HCT116 (cell line): Measurements from ENCODE around the gene SORBS1. TPM values are rescaled to one million over a fixed set of nuclear protein-coding genes. Genes with fewer than 3 reads are reported as not detected.

ENCODE experiments used
- ATAC-seq: fragments of 200-7000 bp; cut with Tn5 transposase; 2 replicates; pipeline ENCODE4 v1.9.1; 2020; ENCODE audit warnings: mild to moderate bottlenecking, moderate library complexity
- BruUV-seq: library from RNA; stranded (reverse); fragments of 400-500 nt; replicated peaks from 2 replicates; lab custom pipeline; 2021; lab: Mats Ljungman, UMichigan
- CTCF ChIA-PET: fragments of 300-600 bp; sonication (Branson Sonifier 250); formaldehyde crosslinking; loops from one replicate; lab custom pipeline; 2021; ENCODE audit warnings: antibody characterized with exemption; lab: Charles Lee
- POLR2A ChIA-PET: fragments of 300-600, 350-600 bp; sonication (Branson Sonifier 250); formaldehyde crosslinking; loops from one replicate; lab custom pipeline; 2021; ENCODE audit warnings: antibody characterized with exemption; lab: Charles Lee
- RAD21 ChIA-PET, 2 experiments: fragments of 300-600 bp; sonication (Branson Sonifier 250); formaldehyde crosslinking; loops; one replicate each; lab custom pipeline; 2023; ENCODE audit warnings: low total read pairs in 2 of 2; ENCODE audit not compliant: uncharacterized antibody in 2 of 2, unreplicated experiment in 2 of 2, low non-redundant PET in 1 of 2; lab: Charles Lee
- DNase-seq: peaks from one replicate; pipeline ENCODE4 v3.0.0-alpha.2; 2010; ENCODE audit warnings: low read depth, low spot score
- H2AFZ ChIP-seq: fragments of 200-600 bp; shearing (Covaris generic), sonication (generic); 2 replicates; pipeline ENCODE4 v1.6.1; 2017; ENCODE audit warnings: low read depth, mixed run types, mixed read lengths, antibody characterized with exemption, low read length; ENCODE audit not compliant: poor library complexity, severe bottlenecking
- H3K27ac ChIP-seq: 2 replicates; pipeline ENCODE4 v1.5.1; 2012; ENCODE audit warnings: low read depth, low read length
- H3K27me3 ChIP-seq: fragments of 200-600 bp; sonication (generic); 2 replicates; pipeline ENCODE4 v1.6.1; 2016; ENCODE audit warnings: mixed run types, low read length, mixed read lengths; ENCODE audit not compliant: insufficient read depth
- H3K36me3 ChIP-seq, 2 experiments: fragments of 200-500 bp in 1 of 2; fragments of 200-600 bp in 1 of 2; sonication (Bioruptor generic) in 1 of 2; sonication (generic) in 1 of 2; 2 replicates each; pipeline versions ENCODE4 v1.5.1 to v1.6.1; 2014 to 2016; ENCODE audit warnings: low read length in 2 of 2, inconsistent platforms in 1 of 2, mixed read lengths in 1 of 2, mixed run types in 1 of 2; ENCODE audit not compliant: insufficient read depth in 2 of 2, control insufficient read depth in 1 of 2
- H3K4me1 ChIP-seq, 2 experiments: fragments of 200-600 bp in 1 of 2; sonication (generic) in 1 of 2; 2 replicates each; pipeline versions ENCODE4 v1.5.1 to v1.6.1; 2012 to 2017; ENCODE audit warnings: low read length in 2 of 2, inconsistent platforms in 1 of 2, mild to moderate bottlenecking in 1 of 2, mixed read lengths in 1 of 2, mixed run types in 1 of 2, moderate library complexity in 1 of 2; ENCODE audit not compliant: insufficient read depth in 2 of 2, control insufficient read depth in 1 of 2
- H3K4me2 ChIP-seq: fragments of 200-600 bp; sonication (generic); 2 replicates; pipeline ENCODE4 v1.6.1; 2017; ENCODE audit warnings: mixed run types, low read length, mixed read lengths
- H3K4me3 ChIP-seq, 2 experiments: fragments of 200-600 bp in 1 of 2; sonication (generic) in 1 of 2; replicated peaks in 1 of 2; 2 replicates each; pipeline ENCODE4 v1.5.1; 2011 to 2016; ENCODE audit warnings: low read length in 2 of 2, control low read depth in 1 of 2, low read depth in 1 of 2, mild to moderate bottlenecking in 1 of 2, mixed read lengths in 1 of 2, mixed run types in 1 of 2
- H3K79me2 ChIP-seq: fragments of 200-600 bp; sonication (generic); 2 replicates; pipeline ENCODE4 v1.6.1; 2017; ENCODE audit warnings: mild to moderate bottlenecking, mixed run types, low read length, moderate library complexity, mixed read lengths; ENCODE audit not compliant: insufficient read depth
- H3K9ac ChIP-seq: fragments of 200-600 bp; sonication (generic); 2 replicates; pipeline ENCODE4 v1.6.1; 2016; ENCODE audit warnings: low read length, mixed read lengths
- H3K9me2 ChIP-seq: fragments of 200-600 bp; sonication (generic), shearing (Covaris generic); 2 replicates; pipeline ENCODE4 v1.6.1; 2017; ENCODE audit warnings: mixed run types, mild to moderate bottlenecking, moderate library complexity; ENCODE audit not compliant: insufficient read depth
- H3K9me3 ChIP-seq, 2 experiments: fragments of 200-500 bp in 1 of 2; fragments of 200-600 bp in 1 of 2; sonication (Bioruptor generic) in 1 of 2; sonication (generic) in 1 of 2; 2 replicates each; pipeline ENCODE4 v1.6.1; 2014 to 2017; ENCODE audit warnings: low read length in 2 of 2, mixed read lengths in 2 of 2, inconsistent platforms in 1 of 2, low read depth in 1 of 2, mild to moderate bottlenecking in 1 of 2, mixed run types in 1 of 2, moderate library complexity in 1 of 2; ENCODE audit not compliant: control insufficient read depth in 1 of 2, insufficient read depth in 1 of 2
- H4K20me1 ChIP-seq: fragments of 200-600 bp; sonication (generic), shearing (Covaris generic); 2 replicates; pipeline ENCODE4 v1.6.1; 2017; ENCODE audit warnings: mixed run types, mild to moderate bottlenecking, moderate library complexity; ENCODE audit not compliant: insufficient read depth
- ATF3 ChIP-seq: IDR thresholded peaks from 2 replicates; pipeline ENCODE4 v1.6.1; 2012
- CEBPB ChIP-seq: IDR thresholded peaks from 2 replicates; pipeline ENCODE4 v1.6.1; 2012; ENCODE audit warnings: low read depth
- CTCF ChIP-seq, 3 experiments: fragments of 200-600 bp in 1 of 3; sonication (generic) in 1 of 3; IDR thresholded peaks in 2 of 3; conservative IDR thresholded peaks in 1 of 3; 2 replicates each; pipeline ENCODE4 v1.5.1; 2012 to 2017; ENCODE audit warnings: low read depth in 2 of 3, low read length in 2 of 3, antibody characterized with exemption in 1 of 3, borderline replicate concordance in 1 of 3, control low read depth in 1 of 3, mild to moderate bottlenecking in 1 of 3, mixed read lengths in 1 of 3, mixed run types in 1 of 3, moderate library complexity in 1 of 3; ENCODE audit not compliant: insufficient read depth in 1 of 3
- EGR1 ChIP-seq: IDR thresholded peaks from 2 replicates; pipeline ENCODE4 v1.6.1; 2012; ENCODE audit warnings: low read depth
- ELF1 ChIP-seq: IDR thresholded peaks from 2 replicates; pipeline ENCODE4 v1.6.1; 2012; ENCODE audit warnings: low read depth, borderline replicate concordance
- EZH2 ChIP-seq: fragments of 200-600 bp; sonication (generic); IDR thresholded peaks from 2 replicates; pipeline ENCODE4 v1.6.1; 2017; ENCODE audit warnings: antibody characterized with exemption, mixed run types
- EZH2phosphoT487 ChIP-seq: fragments of 200-600 bp; IDR thresholded peaks from 2 replicates; pipeline ENCODE4 v1.6.1; 2018; ENCODE audit warnings: antibody characterized with exemption, borderline replicate concordance
- FOSL1 ChIP-seq: IDR thresholded peaks from 2 replicates; pipeline ENCODE4 v1.6.1; 2012; ENCODE audit warnings: low read depth
- JUND ChIP-seq: IDR thresholded peaks from 2 replicates; pipeline ENCODE4 v1.6.1; 2012
- POLR2A ChIP-seq: IDR thresholded peaks from 2 replicates; pipeline ENCODE4 v1.7.0; 2011; ENCODE audit warnings: borderline replicate concordance; ENCODE audit not compliant: insufficient read depth, insufficient read length; ENCODE audit errors: extremely low read depth
- RAD21 ChIP-seq: IDR thresholded peaks from 2 replicates; pipeline ENCODE4 v1.6.1; 2012; ENCODE audit warnings: low read depth, mild to moderate bottlenecking
- REST ChIP-seq: IDR thresholded peaks from 2 replicates; pipeline ENCODE4 v1.6.1; 2012; ENCODE audit warnings: low read depth
- SIN3A ChIP-seq: IDR thresholded peaks from 2 replicates; pipeline ENCODE4 v1.6.1; 2012; ENCODE audit warnings: low read depth
- SP1 ChIP-seq: IDR thresholded peaks from 2 replicates; pipeline ENCODE4 v1.6.1; 2012; ENCODE audit warnings: low read depth
- TCF7L2 ChIP-seq: IDR thresholded peaks from 2 replicates; pipeline ENCODE4 v1.7.0; 2011; ENCODE audit warnings: borderline replicate concordance, inconsistent platforms; ENCODE audit not compliant: insufficient read depth, insufficient read length; ENCODE audit errors: extremely low read depth
- YY1 ChIP-seq: IDR thresholded peaks from 2 replicates; pipeline ENCODE4 v1.6.1; 2011; ENCODE audit warnings: low read length, low read depth, moderate library complexity, mild to moderate bottlenecking; ENCODE audit not compliant: insufficient replicate concordance; ENCODE audit errors: extremely low read depth
- ZFX ChIP-seq: fragments of 450-650 bp; IDR thresholded peaks from 2 replicates; pipeline ENCODE4 v1.6.1; 2017
- intact Hi-C: fragments of 100-400 bp; cut with micrococcal nuclease; formaldehyde crosslinking; loops from 2 replicates; pipeline ENCODE4 v1.10.0; 2022
- total RNA-seq: library from RNA; stranded (reverse); gene quantifications from one replicate; pipeline ENCODE4 v1.2.1, GENCODE V29; 2021; ENCODE audit not compliant: unreplicated experiment
- TF ChIP-seq, protein P1 (sequence below): IDR thresholded peaks from 2 replicates; pipeline ENCODE4 v1.6.1; 2011; ENCODE audit warnings: mild to moderate bottlenecking, low read length, moderate library complexity; ENCODE audit not compliant: insufficient replicate concordance; ENCODE audit errors: extremely low read depth

Gene SORBS1
- total RNA-seq, 1 experiment from 2014 or later = 3.4 TPM

- H3K4me2 ChIP-seq = no peak overlapping the region
- POLR2A ChIA-PET = no interaction called here
These were observed 16.2 kb downstream of the SORBS1 start for GRCh38 chr10:95544783-95545500.

More at GRCh38 chr10:95544783-95545500, 16.2 kb downstream of the SORBS1 start:
- no peak for DNase-seq
- Histone ChIP-seq H3K36me3 (no peaks in the 10 kb centered on the region), H4K20me1 (no peaks in the 10 kb centered on the region), H2AFZ (no peak overlapping the region), H3K9me2 (no peaks in the 10 kb centered on the region), H3K79me2 (no peaks in the 10 kb centered on the region), H3K9me3 (no peaks in the 10 kb centered on the region), H3K4me1 (no peaks in the 10 kb centered on the region), H3K27ac (no peak overlapping the region), H3K4me3 (no peak overlapping the region), H3K27me3 (peaks cover 10% of the 10 kb centered on the region; the same call in 1 of the 2 replicates), H3K9ac (no peak overlapping the region)
- no peak for TF ChIP-seq REST
- TF ChIP-seq EZH2phosphoT487 = no peak
- TF ChIP-seq ELF1 = no peak
- no peak for TF ChIP-seq EGR1
- no peak for TF ChIP-seq RAD21
- no peak for TF ChIP-seq SP1
- TF ChIP-seq ATF3 = no peak
- no peak for TF ChIP-seq ZFX
- TF ChIP-seq SIN3A = no peak
- no peak for TF ChIP-seq CEBPB
- no peak for TF ChIP-seq JUND
- no peak for TF ChIP-seq YY1
- no peak for TF ChIP-seq FOSL1
- no peak for TF ChIP-seq EZH2
- TF ChIP-seq POLR2A = no peak
- TF ChIP-seq, protein P1, sequence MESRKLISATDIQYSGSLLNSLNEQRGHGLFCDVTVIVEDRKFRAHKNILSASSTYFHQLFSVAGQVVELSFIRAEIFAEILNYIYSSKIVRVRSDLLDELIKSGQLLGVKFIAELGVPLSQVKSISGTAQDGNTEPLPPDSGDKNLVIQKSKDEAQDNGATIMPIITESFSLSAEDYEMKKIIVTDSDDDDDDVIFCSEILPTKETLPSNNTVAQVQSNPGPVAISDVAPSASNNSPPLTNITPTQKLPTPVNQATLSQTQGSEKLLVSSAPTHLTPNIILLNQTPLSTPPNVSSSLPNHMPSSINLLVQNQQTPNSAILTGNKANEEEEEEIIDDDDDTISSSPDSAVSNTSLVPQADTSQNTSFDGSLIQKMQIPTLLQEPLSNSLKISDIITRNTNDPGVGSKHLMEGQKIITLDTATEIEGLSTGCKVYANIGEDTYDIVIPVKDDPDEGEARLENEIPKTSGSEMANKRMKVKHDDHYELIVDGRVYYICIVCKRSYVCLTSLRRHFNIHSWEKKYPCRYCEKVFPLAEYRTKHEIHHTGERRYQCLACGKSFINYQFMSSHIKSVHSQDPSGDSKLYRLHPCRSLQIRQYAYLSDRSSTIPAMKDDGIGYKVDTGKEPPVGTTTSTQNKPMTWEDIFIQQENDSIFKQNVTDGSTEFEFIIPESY = no peak
- no peak for TF ChIP-seq CTCF (IDR thresholded peaks at IDR 0.05 in 2 of 3, conservative IDR thresholded peaks at IDR 0.05 in 1 of 3; ENCODE audit: borderline replicate concordance in 1 of 3, insufficient read depth in 1 of 3, low read depth in 2 of 3, low read length in 2 of 3)
- TF ChIP-seq TCF7L2 = no peak
- no peak for ATAC-seq
- BruUV-seq = no TSS peak
- CTCF ChIA-PET = interaction anchor here (0.6 kb wide), 1 partner anchor 336 kb away, joined by 4 read pairs; no protein-coding TSS in a partner anchor
- RAD21 ChIA-PET = no interaction called here
- intact Hi-C loops = no loop called here
